ENCODE results near the gene C6orf89. TPM values are rescaled to one million over a fixed set of nuclear protein-coding genes. Genes with fewer than 3 reads are reported as not detected.

Gene C6orf89
- total RNA-seq, 1 experiment from 2014 or later, result 36.9 TPM

DNA sequence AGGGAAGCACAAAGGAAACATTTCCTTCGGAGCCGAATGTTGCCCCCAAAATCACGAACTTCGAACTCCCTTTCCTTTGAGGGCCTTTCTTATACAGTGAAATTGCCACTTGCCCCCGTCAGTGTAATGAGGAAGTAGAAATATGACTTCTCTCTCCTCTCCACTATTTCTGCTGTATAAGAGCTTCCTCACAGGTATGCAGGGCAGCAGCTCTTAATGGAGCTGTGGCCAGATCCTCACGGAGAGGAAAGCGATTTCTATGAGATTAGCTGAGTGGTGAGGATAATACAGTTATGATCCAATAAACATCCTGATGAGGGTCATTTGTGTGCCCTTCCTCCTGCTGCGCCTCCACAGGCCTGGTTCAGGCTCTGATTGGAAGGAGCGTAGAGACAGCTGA is 35.7 kb upstream of the C6orf89 start:
- TF ChIP-seq, protein P1, sequence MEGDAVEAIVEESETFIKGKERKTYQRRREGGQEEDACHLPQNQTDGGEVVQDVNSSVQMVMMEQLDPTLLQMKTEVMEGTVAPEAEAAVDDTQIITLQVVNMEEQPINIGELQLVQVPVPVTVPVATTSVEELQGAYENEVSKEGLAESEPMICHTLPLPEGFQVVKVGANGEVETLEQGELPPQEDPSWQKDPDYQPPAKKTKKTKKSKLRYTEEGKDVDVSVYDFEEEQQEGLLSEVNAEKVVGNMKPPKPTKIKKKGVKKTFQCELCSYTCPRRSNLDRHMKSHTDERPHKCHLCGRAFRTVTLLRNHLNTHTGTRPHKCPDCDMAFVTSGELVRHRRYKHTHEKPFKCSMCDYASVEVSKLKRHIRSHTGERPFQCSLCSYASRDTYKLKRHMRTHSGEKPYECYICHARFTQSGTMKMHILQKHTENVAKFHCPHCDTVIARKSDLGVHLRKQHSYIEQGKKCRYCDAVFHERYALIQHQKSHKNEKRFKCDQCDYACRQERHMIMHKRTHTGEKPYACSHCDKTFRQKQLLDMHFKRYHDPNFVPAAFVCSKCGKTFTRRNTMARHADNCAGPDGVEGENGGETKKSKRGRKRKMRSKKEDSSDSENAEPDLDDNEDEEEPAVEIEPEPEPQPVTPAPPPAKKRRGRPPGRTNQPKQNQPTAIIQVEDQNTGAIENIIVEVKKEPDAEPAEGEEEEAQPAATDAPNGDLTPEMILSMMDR (IDR thresholded peaks at IDR 0.05; ENCODE audit: unreplicated experiment), result no peak
- no peak for DNase-seq (ENCODE audit: unreplicated experiment)
- no TSS peak for BruUV-seq (replicated peaks)
- Mint-ChIP-seq H3K27me3 (ENCODE audit: insufficient read depth, unreplicated experiment) (no peaks in the 10 kb centered on the region), H3K4me1 (ENCODE audit: insufficient read depth, unreplicated experiment) (peaks cover 17% of the 10 kb centered on the region), H3K9me3 (ENCODE audit: unreplicated experiment) (no peaks in the 10 kb centered on the region), H3K4me3 (ENCODE audit: unreplicated experiment) (no peak overlapping the region), H3K36me3 (ENCODE audit: insufficient read depth, unreplicated experiment) (peaks cover 20% of the 10 kb centered on the region), H3K27ac (ENCODE audit: low read depth, unreplicated experiment) (no peak overlapping the region)
- POLR2A ChIA-PET, result interaction anchor here (0.7 to 1.6 kb wide), 3 partner anchors 9 to 150 kb away, joined by 3 to 4 read pairs (median 3); no protein-coding TSS in a partner anchor
- CTCF ChIA-PET, result interaction anchor here (0.6 to 5.2 kb wide), 17 partner anchors 7 to 235 kb away, joined by 3 to 64 read pairs (median 4); no protein-coding TSS in a partner anchor
- intact Hi-C loops (cut with micrococcal nuclease), result no loop called here

DNA sequence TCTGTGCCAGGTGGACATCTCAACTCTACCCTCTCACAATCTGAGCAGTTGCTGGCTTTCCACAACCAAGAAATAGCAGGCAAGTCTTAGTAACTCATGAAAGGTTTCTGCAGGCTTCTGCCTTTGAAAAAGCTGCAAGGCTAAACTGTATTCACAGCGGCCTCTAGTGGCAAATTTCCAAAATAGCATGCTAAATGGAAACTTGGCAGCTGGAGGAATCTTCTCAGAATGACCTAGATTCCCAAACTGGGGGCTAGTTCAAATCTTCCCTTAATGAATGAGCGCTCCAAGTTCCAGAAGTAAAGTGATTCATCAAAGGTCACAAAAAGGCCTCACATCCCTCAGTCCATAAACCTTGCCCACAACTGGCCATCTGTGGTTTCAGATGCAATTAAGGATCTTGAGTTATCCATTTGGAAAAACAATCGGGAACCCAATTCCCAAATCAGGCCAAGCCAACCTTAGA is 34.6 kb upstream of the C6orf89 start:
- Mint-ChIP-seq H3K27me3 (ENCODE audit: insufficient read depth, unreplicated experiment) (no peaks in the 10 kb centered on the region), H3K36me3 (ENCODE audit: insufficient read depth, unreplicated experiment) (peaks cover 29% of the 10 kb centered on the region), H3K4me1 (ENCODE audit: insufficient read depth, unreplicated experiment) (peaks cover 17% of the 10 kb centered on the region), H3K27ac (ENCODE audit: low read depth, unreplicated experiment) (no peak overlapping the region), H3K9me3 (ENCODE audit: unreplicated experiment) (no peaks in the 10 kb centered on the region), H3K4me3 (ENCODE audit: unreplicated experiment) (no peak overlapping the region)
- TF ChIP-seq, protein P1 (IDR thresholded peaks at IDR 0.05; ENCODE audit: unreplicated experiment), result peak; percentile 83
- BruUV-seq (replicated peaks), result no TSS peak
- DNase-seq (ENCODE audit: unreplicated experiment), result peak; percentile 74
- ChIA-PET CTCF (interaction anchor here (0.8 to 5.2 kb wide), 18 partner anchors 10 to 719 kb away, joined by 3 to 64 read pairs (median 4); no protein-coding TSS in a partner anchor), POLR2A (interaction anchor here (0.8 to 2.8 kb wide), 2 partner anchors 23 to 167 kb away, joined by 4 to 18 read pairs; partner anchors contain the start of gene PPIL1)
- intact Hi-C loops (cut with micrococcal nuclease), result loop anchor here (1.0 kb wide), 2 partner anchors 85 to 167 kb away; no protein-coding TSS in a partner anchor

DNA sequence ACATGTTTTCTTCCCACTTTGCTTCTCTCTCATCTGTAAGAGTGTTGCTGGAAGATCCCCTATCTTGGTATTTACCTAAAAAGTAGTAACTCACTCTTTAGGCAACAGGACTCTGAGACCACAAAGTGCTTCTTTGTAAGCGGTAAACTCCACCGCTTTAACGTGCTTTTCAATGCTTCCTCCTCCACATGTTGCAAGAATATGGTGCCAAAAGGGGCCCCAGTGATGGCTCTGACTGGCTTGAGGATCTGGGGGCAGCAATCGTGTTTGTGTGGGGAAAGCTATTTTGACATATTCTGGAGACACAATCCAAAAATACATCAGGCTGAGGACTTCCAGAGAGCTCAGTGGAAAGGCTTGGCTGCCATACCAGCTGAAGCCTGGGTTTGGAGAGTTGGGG is 34.1 kb upstream of the C6orf89 start:
- peak overlapping the region; percentile 7 for H3K27ac Mint-ChIP-seq (ENCODE audit: low read depth, unreplicated experiment)
- no peaks in the 10 kb centered on the region for H3K27me3 Mint-ChIP-seq (ENCODE audit: insufficient read depth, unreplicated experiment)
- no peaks in the 10 kb centered on the region for H3K9me3 Mint-ChIP-seq (ENCODE audit: unreplicated experiment)
- H3K4me1 Mint-ChIP-seq (ENCODE audit: insufficient read depth, unreplicated experiment), result peaks cover 17% of the 10 kb centered on the region
- DNase-seq (ENCODE audit: unreplicated experiment), result no peak
- POLR2A ChIA-PET, result interaction anchor here (0.6 to 2.8 kb wide), 5 partner anchors 11 to 237 kb away, joined by 3 to 18 read pairs (median 4); partner anchors contain the start of gene PPIL1
- intact Hi-C loops (cut with micrococcal nuclease), result loop anchor here (1.0 kb wide), 2 partner anchors 85 to 167 kb away; no protein-coding TSS in a partner anchor
- CTCF ChIA-PET, result interaction anchor here (0.6 to 5.2 kb wide), 18 partner anchors 9 to 719 kb away, joined by 3 to 64 read pairs (median 3); no protein-coding TSS in a partner anchor
- TF ChIP-seq, protein P1 (IDR thresholded peaks at IDR 0.05; ENCODE audit: unreplicated experiment), result no peak
- no peak overlapping the region for H3K4me3 Mint-ChIP-seq (ENCODE audit: unreplicated experiment)
- H3K36me3 Mint-ChIP-seq (ENCODE audit: insufficient read depth, unreplicated experiment), result peaks cover 33% of the 10 kb centered on the region
- no TSS peak for BruUV-seq (replicated peaks)

DNA sequence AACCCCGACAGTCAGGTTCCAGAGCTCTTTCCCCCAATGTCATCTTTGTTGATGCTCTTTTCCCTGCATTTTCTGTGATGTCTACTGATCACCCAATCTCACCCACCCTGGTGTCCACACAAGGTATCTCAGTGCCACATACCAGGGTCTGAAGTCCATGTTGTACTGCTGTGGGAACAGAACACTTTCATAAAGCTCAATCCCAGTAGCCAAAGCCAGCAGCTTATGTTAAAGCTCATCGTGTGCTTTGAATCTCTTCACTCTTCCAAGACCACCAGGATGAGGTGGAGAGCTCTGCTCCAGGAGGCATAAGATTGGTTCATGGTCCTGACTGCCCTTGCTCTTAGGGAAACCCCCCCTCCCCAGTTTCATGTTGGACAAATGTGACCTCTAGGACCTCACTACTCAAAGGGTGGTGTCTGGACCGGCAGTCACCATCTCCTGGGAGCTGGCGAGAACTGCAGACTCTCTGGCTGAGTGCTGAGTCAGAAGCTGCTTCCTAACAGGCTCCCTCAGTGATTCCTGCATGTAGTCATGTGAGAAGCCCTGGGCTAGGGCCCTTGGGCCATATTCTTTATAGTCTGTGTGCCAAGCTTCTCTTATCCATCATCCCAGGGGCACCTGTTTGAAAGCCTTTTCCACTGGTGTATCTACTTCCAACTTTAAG is 33.1 kb upstream of the C6orf89 start:
- TF ChIP-seq, protein P1 (IDR thresholded peaks at IDR 0.05; ENCODE audit: unreplicated experiment), result peak; percentile 8
- Mint-ChIP-seq H3K27me3 (ENCODE audit: insufficient read depth, unreplicated experiment) (no peaks in the 10 kb centered on the region), H3K4me3 (ENCODE audit: unreplicated experiment) (no peak overlapping the region), H3K4me1 (ENCODE audit: insufficient read depth, unreplicated experiment) (peaks cover 17% of the 10 kb centered on the region), H3K36me3 (ENCODE audit: insufficient read depth, unreplicated experiment) (peaks cover 40% of the 10 kb centered on the region), H3K27ac (ENCODE audit: low read depth, unreplicated experiment) (peak overlapping the region; percentile 11), H3K9me3 (ENCODE audit: unreplicated experiment) (no peaks in the 10 kb centered on the region)
- no peak for DNase-seq (ENCODE audit: unreplicated experiment)
- POLR2A ChIA-PET, result interaction anchor here (0.6 to 2.8 kb wide), 9 partner anchors 10 to 238 kb away, joined by 3 to 18 read pairs (median 3); partner anchors contain the start of gene PPIL1
- intact Hi-C loops (cut with micrococcal nuclease), result no loop called here
- CTCF ChIA-PET, result interaction anchor here (0.6 to 5.2 kb wide), 13 partner anchors 8 to 254 kb away, joined by 3 to 64 read pairs (median 3); no protein-coding TSS in a partner anchor
- no TSS peak for BruUV-seq (replicated peaks)
